ENCODE results near the gene MT1G. TPM values are rescaled to one million over a fixed set of nuclear protein-coding genes. Genes with fewer than 3 reads are reported as not detected.
A peak's percentile ranks its signal among the peaks of the same experiment; 100 is the strongest.

Gene MT1G
- total and polyA plus RNA-seq, 2 experiments from 2014 or later = 184 to 1,014 TPM

DNA sequence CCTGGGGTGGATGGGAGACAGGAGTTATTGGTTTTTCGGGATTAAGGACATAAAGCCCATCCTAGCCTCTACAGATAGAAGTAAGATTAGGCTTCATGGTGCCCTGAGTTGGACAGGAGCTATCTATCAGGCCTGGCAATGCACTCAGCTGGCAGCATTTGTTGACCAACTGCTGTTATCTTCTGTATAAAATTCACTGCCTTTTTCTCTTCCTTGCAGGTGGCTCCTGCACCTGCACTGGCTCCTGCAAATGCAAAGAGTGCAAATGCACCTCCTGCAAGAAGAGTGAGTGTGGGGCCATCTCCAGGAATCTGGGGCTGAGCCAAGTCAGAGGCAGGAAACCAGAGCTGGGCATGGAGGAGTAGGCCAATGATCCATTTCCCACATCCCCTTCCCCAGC, 28.8 kb downstream of the MT1G start:
- Histone ChIP-seq H3K27ac (ENCODE audit: low read depth) (no peak overlapping the region), H3K36me3 (ENCODE audit: insufficient read depth) (no peaks in the 10 kb centered on the region; the same call in 1 of the 2 replicates), H3K4me2 (peak overlapping the region; percentile 77; the same call in 1 of the 2 replicates), H3F3A (replicated peaks; ENCODE audit: low read depth) (peaks cover 11% of the 10 kb centered on the region; the same call in 1 of the 2 replicates), H3K9me2 (ENCODE audit: insufficient read depth) (no peaks in the 10 kb centered on the region), H3K4me1 (ENCODE audit: insufficient read depth) (peaks cover 18% of the 10 kb centered on the region; the same call in 1 of the 2 replicates), H3K79me2 (replicated peaks; ENCODE audit: insufficient read depth) (no peaks in the 10 kb centered on the region), H3K4me3 (peak overlapping the region; percentile 57), H2AFZ (no peak overlapping the region), H3K27me3 (ENCODE audit: insufficient read depth) (peaks cover 100% of the 10 kb centered on the region), H4K20me1 (replicated peaks; ENCODE audit: insufficient read depth) (no peaks in the 10 kb centered on the region; the same call in 1 of the 2 replicates)
- no peak overlapping the region; the same call in 2 of the 3 replicates for H3K4me3 Mint-ChIP-seq
- H3K9me3 Mint-ChIP-seq = no peaks in the 10 kb centered on the region; the same call in 2 of the 3 replicates
- H3K36me3 Mint-ChIP-seq (ENCODE audit: low read depth) = no peaks in the 10 kb centered on the region; the same call in 2 of the 3 replicates
- peaks cover 99% of the 10 kb centered on the region for H3K27me3 Mint-ChIP-seq (ENCODE audit: insufficient read depth, low read depth, poor library complexity)
- H3K4me1 Mint-ChIP-seq = peaks cover 45% of the 10 kb centered on the region
- no peak overlapping the region for H3K27ac Mint-ChIP-seq
- ATAC-seq (no peak), DNase-seq (ENCODE audit: low spot score) (no peak)
- TF ChIP-seq STAT1 (IDR thresholded peaks at IDR 0.05; ENCODE audit: unreplicated experiment) = no peak
- no peak for TF ChIP-seq NANOG (IDR thresholded peaks at IDR 0.05; ENCODE audit: borderline replicate concordance)
- TF ChIP-seq EZH2phosphoT487 (IDR thresholded peaks at IDR 0.05; ENCODE audit: unreplicated experiment) = no peak
- TF ChIP-seq, protein P1, sequence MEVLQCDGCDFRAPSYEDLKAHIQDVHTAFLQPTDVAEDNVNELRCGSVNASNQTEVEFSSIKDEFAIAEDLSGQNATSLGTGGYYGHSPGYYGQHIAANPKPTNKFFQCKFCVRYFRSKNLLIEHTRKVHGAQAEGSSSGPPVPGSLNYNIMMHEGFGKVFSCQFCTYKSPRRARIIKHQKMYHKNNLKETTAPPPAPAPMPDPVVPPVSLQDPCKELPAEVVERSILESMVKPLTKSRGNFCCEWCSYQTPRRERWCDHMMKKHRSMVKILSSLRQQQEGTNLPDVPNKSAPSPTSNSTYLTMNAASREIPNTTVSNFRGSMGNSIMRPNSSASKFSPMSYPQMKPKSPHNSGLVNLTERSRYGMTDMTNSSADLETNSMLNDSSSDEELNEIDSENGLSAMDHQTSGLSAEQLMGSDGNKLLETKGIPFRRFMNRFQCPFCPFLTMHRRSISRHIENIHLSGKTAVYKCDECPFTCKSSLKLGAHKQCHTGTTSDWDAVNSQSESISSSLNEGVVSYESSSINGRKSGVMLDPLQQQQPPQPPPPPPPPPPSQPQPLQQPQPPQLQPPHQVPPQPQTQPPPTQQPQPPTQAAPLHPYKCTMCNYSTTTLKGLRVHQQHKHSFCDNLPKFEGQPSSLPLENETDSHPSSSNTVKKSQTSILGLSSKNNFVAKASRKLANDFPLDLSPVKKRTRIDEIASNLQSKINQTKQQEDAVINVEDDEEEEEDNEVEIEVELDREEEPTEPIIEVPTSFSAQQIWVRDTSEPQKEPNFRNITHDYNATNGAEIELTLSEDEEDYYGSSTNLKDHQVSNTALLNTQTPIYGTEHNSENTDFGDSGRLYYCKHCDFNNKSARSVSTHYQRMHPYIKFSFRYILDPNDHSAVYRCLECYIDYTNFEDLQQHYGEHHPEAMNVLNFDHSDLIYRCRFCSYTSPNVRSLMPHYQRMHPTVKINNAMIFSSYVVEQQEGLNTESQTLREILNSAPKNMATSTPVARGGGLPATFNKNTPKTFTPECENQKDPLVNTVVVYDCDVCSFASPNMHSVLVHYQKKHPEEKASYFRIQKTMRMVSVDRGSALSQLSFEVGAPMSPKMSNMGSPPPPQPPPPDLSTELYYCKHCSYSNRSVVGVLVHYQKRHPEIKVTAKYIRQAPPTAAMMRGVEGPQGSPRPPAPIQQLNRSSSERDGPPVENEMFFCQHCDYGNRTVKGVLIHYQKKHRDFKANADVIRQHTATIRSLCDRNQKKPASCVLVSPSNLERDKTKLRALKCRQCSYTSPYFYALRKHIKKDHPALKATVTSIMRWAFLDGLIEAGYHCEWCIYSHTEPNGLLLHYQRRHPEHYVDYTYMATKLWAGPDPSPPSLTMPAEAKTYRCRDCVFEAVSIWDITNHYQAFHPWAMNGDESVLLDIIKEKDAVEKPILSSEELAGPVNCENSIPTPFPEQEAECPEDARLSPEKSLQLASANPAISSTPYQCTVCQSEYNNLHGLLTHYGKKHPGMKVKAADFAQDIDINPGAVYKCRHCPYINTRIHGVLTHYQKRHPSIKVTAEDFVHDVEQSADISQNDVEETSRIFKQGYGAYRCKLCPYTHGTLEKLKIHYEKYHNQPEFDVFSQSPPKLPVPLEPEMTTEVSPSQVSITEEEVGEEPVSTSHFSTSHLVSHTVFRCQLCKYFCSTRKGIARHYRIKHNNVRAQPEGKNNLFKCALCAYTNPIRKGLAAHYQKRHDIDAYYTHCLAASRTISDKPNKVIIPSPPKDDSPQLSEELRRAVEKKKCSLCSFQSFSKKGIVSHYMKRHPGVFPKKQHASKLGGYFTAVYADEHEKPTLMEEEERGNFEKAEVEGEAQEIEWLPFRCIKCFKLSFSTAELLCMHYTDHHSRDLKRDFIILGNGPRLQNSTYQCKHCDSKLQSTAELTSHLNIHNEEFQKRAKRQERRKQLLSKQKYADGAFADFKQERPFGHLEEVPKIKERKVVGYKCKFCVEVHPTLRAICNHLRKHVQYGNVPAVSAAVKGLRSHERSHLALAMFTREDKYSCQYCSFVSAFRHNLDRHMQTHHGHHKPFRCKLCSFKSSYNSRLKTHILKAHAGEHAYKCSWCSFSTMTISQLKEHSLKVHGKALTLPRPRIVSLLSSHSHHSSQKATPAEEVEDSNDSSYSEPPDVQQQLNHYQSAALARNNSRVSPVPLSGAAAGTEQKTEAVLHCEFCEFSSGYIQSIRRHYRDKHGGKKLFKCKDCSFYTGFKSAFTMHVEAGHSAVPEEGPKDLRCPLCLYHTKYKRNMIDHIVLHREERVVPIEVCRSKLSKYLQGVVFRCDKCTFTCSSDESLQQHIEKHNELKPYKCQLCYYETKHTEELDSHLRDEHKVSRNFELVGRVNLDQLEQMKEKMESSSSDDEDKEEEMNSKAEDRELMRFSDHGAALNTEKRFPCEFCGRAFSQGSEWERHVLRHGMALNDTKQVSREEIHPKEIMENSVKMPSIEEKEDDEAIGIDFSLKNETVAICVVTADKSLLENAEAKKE (CRISPR knock-in tag; IDR thresholded peaks at IDR 0.05) = no peak
- no peak for TF ChIP-seq ZNF331 (CRISPR knock-in tag; IDR thresholded peaks at IDR 0.05; ENCODE audit: low read depth)
- TF ChIP-seq, protein P2, sequence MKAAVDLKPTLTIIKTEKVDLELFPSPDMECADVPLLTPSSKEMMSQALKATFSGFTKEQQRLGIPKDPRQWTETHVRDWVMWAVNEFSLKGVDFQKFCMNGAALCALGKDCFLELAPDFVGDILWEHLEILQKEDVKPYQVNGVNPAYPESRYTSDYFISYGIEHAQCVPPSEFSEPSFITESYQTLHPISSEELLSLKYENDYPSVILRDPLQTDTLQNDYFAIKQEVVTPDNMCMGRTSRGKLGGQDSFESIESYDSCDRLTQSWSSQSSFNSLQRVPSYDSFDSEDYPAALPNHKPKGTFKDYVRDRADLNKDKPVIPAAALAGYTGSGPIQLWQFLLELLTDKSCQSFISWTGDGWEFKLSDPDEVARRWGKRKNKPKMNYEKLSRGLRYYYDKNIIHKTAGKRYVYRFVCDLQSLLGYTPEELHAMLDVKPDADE (IDR thresholded peaks at IDR 0.05) = no peak
- TF ChIP-seq JUNB (IDR thresholded peaks at IDR 0.05; ENCODE audit: unreplicated experiment) = no peak
- no peak for TF ChIP-seq EZH2 (IDR thresholded peaks at IDR 0.05; ENCODE audit: low read depth, unreplicated experiment)
- no peak for TF ChIP-seq CREB1 (CRISPR knock-in tag; IDR thresholded peaks at IDR 0.05; ENCODE audit: low read depth)
- TF ChIP-seq POLR2AphosphoS5 (IDR thresholded peaks at IDR 0.05; ENCODE audit: low read depth) = no peak
- TF ChIP-seq, protein P3, sequence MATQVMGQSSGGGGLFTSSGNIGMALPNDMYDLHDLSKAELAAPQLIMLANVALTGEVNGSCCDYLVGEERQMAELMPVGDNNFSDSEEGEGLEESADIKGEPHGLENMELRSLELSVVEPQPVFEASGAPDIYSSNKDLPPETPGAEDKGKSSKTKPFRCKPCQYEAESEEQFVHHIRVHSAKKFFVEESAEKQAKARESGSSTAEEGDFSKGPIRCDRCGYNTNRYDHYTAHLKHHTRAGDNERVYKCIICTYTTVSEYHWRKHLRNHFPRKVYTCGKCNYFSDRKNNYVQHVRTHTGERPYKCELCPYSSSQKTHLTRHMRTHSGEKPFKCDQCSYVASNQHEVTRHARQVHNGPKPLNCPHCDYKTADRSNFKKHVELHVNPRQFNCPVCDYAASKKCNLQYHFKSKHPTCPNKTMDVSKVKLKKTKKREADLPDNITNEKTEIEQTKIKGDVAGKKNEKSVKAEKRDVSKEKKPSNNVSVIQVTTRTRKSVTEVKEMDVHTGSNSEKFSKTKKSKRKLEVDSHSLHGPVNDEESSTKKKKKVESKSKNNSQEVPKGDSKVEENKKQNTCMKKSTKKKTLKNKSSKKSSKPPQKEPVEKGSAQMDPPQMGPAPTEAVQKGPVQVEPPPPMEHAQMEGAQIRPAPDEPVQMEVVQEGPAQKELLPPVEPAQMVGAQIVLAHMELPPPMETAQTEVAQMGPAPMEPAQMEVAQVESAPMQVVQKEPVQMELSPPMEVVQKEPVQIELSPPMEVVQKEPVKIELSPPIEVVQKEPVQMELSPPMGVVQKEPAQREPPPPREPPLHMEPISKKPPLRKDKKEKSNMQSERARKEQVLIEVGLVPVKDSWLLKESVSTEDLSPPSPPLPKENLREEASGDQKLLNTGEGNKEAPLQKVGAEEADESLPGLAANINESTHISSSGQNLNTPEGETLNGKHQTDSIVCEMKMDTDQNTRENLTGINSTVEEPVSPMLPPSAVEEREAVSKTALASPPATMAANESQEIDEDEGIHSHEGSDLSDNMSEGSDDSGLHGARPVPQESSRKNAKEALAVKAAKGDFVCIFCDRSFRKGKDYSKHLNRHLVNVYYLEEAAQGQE (IDR thresholded peaks at IDR 0.05; ENCODE audit: unreplicated experiment) = no peak
- TF ChIP-seq, protein P4, sequence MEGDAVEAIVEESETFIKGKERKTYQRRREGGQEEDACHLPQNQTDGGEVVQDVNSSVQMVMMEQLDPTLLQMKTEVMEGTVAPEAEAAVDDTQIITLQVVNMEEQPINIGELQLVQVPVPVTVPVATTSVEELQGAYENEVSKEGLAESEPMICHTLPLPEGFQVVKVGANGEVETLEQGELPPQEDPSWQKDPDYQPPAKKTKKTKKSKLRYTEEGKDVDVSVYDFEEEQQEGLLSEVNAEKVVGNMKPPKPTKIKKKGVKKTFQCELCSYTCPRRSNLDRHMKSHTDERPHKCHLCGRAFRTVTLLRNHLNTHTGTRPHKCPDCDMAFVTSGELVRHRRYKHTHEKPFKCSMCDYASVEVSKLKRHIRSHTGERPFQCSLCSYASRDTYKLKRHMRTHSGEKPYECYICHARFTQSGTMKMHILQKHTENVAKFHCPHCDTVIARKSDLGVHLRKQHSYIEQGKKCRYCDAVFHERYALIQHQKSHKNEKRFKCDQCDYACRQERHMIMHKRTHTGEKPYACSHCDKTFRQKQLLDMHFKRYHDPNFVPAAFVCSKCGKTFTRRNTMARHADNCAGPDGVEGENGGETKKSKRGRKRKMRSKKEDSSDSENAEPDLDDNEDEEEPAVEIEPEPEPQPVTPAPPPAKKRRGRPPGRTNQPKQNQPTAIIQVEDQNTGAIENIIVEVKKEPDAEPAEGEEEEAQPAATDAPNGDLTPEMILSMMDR (conservative IDR thresholded peaks at IDR 0.05; ENCODE audit: low read depth in 2 of 2) = no peak
- no peak for TF ChIP-seq ZNF114 (CRISPR knock-in tag; IDR thresholded peaks at IDR 0.05)

All from GM23338 (cell line).